NB4 (cell line): ENCODE results near the gene ZWILCH.
A peak's percentile ranks its signal among the peaks of the same experiment; 100 is the strongest.
"Not testable (repeated sequence)": the region's sequence is repeated elsewhere in the genome, so short reads cannot be mapped to it uniquely, and the experiment has no call there.

Experiments
- DNase-seq: peaks from one replicate; pipeline ENCODE4 v3.0.0; 2010; ENCODE audit warnings: low read depth
- H3K4me3 ChIP-seq: one replicate; pipeline ENCODE4 v1.5.1; 2011; ENCODE audit warnings: mild to moderate bottlenecking, low read depth, low read length, moderate library complexity
- CTCF ChIP-seq: IDR thresholded peaks from one replicate; pipeline ENCODE4 v1.5.1; 2012; ENCODE audit warnings: low read depth, low read length
- MYC ChIP-seq: IDR thresholded peaks from 2 replicates; pipeline ENCODE4 v1.6.1; 2011; ENCODE audit warnings: low read depth, low read length
- POLR2A ChIP-seq: IDR thresholded peaks from 2 replicates; pipeline ENCODE4 v1.6.1; 2011; ENCODE audit warnings: mild to moderate bottlenecking; ENCODE audit not compliant: insufficient read length; ENCODE audit errors: extremely low read depth
- TF ChIP-seq, protein P1 (sequence below): IDR thresholded peaks from 2 replicates; pipeline ENCODE4 v1.6.1; 2011; ENCODE audit warnings: low read depth, low read length

The ZWILCH gene

DNA sequence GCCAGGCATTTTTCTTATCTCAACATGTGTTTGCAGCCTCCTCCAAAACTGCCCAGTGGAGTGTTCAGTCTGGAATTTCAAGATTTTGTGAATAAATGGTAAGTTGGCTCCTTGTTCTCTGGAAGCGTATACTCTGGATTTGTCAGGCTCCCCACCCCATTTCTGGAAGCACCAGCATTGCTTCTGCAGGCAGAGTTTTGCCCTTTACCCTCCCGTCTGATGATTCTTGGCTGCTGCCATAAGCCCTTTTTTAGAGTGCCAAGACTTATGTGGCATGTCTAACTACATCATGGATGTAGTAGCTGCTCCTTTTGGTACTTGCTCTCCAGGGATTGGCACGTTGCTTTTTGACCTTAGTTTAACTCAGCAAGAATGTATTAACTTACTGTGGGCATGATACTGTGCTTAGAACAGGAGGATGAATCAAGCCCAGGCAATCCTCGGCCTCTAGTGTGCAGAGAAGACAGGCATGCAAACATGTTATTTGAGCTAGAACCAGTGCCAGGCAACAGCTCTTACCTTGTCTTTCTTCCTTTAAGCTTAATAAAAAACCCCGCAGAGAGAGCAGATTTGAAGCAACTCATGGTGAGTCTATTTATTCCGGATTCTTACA is 15.8 kb upstream of the ZWILCH start:
- TF ChIP-seq MYC: no peak
- DNase-seq: no peak
- H3K4me3 ChIP-seq: no peak overlapping the region

GRCh38 chr15:66491846-66492245 is 13.3 kb upstream of the ZWILCH start:
- DNase-seq: no peak
- no peak for TF ChIP-seq POLR2A

GRCh38 chr15:66494262-66494661 is 10.9 kb upstream of the ZWILCH start:
- no peak for DNase-seq
- no peak overlapping the region for H3K4me3 ChIP-seq
- TF ChIP-seq MYC: no peak
- TF ChIP-seq POLR2A: no peak
- TF ChIP-seq, protein P1, sequence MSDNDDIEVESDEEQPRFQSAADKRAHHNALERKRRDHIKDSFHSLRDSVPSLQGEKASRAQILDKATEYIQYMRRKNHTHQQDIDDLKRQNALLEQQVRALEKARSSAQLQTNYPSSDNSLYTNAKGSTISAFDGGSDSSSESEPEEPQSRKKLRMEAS: no peak
- TF ChIP-seq CTCF: no peak

More at GRCh38 chr15:66491846-66492245, 13.3 kb upstream of the ZWILCH start:
- H3K4me3 ChIP-seq: no peak overlapping the region

GRCh38 chr15:66496951-66497501 is 8.1 kb upstream of the ZWILCH start:
- no peak for DNase-seq
- peak overlapping the region; percentile 94 for H3K4me3 ChIP-seq
- TF ChIP-seq, protein P1: peak; percentile 15; the same call in 1 of the 2 replicates
- TF ChIP-seq MYC (peak; percentile 46), CTCF (no peak)

DNA sequence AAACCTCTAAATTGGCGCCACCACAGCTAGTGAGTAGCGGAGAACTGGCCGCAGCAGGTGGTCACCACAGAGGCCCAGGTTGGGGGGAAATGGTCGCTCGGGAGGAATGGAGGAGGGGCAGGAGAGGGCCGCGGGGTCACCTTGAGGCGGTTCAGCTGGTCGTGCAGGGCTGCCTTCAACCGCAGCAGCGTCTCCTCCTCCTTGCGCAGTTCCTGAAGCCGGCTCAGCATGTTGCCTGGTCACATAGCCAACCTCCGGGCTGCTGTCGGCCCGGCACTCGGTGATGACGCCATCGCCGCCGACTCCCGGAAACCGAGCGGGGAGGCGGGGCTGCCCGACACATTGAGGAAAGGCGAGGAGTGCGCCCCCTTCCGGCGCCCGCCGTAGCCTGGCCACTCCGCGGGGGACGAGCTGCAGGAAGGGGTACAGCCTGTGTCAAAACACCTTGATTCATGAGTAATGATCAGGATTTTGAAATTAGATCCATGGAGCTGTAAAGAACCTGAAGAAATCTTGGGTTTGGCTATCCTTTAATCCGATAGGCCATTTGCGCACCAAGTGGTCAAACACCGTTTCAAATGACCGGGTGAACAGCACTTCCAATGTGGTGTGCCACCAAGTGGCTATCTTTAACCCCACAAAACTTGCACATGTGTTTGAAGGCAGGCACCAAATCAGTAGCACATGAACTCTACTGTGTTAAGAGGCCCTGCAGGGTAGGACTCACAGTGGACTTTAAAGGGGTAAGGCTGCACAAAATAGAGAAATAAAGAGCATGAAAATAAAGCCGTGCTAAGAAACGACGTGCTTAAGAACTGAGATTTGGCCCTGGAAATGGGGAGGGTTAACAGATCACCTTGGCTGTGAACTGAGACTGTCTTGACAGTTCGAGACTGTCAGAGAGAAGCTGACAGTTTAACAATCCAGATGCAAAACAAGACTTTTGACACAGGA is 7.3 kb upstream of the ZWILCH start, which contains the start of gene SNAPC5:
Gene SNAPC5, minus strand, starts transcription at position 261 of the 954 bp plus-strand sequence. Its CDS starts 31 bp downstream, at position 230.
- peak within 1 kb of the TSS; percentile 94 for H3K4me3 ChIP-seq
- TF ChIP-seq MYC (peak; percentile 76), CTCF (peak; percentile 70), POLR2A (peak; percentile 77)
- TF ChIP-seq, protein P1: peak; percentile 93
- peak; percentile 98 for DNase-seq

GRCh38 chr15:66498501-66499386 is 6.4 kb upstream of the ZWILCH start:
- DNase-seq: peak; percentile 61
- peak overlapping the region; percentile 42 for H3K4me3 ChIP-seq
- TF ChIP-seq CTCF (peak; percentile 12), MYC (no peak), POLR2A (peak; percentile 10)
- TF ChIP-seq, protein P1: no peak

DNA sequence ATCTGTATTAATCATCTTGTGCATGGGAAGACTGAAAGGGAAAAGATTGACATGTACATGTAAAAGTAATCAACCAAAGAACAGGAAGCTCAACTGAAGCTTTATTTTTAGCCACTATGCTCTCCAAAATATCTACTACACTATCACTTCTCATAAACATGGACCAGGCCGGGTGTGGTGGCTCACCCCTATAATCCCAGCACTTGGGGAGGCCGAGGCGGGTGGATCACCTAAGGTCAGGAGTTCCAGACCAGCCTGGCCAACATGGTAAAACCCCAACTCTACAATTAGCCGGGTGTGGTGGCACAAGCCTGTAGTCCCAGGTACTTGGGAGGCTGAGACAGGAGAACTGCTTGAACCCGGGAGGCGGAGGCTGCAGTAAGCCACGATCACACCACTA is 4.8 kb upstream of the ZWILCH start:
- DNase-seq, H3K4me3 ChIP-seq: not testable (repeated sequence)
